ENCODE data around the gene TERT.

Gene TERT

GRCh38 chr5:1317921-1318565 lies 23.2 kb upstream of the TERT start:
- DNase-seq: no peak

GRCh38 chr5:1316588-1317340 lies 21.9 kb upstream of the TERT start:
- DNase-seq: no peak

DNA sequence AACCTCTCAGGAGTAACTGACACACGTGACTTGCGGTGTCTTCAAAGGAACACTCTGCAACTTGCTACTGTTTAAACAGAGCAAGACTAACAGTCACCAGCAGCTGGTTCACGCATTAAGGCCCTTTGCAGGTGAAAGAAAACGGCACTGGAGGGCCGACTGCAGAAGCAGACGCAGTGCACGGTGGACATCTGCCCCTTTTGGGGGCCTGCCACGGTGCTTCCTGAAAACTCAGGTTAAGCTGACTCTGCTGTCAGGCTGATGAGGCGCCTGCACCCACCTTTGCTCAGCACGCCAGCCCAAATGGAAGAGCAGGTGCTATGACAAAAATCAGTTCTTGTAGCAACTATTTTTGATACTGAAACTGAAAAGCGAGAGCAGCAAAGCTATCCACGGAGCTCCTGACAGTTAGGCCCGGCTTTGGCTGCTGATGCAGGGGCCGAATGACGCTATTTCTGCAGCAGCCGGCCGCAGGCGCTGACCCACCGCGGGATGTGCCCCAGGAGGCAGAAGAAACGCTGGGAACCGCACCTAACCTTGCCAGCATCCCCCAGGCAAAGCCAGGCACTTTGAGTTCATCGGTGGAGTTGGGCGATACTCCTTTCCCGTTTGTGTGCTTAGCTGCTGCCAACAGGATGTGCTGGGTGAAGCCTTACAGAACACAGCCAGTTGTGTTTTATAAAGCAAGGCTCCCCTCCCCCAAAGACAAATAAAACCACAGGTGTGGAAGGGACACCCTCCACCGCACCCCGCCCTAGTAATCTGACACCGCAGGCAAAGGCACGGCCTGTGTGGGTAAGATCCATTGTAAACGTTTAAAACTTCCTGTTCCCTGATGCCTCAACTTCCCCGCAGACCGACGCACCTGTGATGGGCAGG lies 21.1 kb upstream of the TERT start:
- DNase-seq: peak; percentile 60

DNA sequence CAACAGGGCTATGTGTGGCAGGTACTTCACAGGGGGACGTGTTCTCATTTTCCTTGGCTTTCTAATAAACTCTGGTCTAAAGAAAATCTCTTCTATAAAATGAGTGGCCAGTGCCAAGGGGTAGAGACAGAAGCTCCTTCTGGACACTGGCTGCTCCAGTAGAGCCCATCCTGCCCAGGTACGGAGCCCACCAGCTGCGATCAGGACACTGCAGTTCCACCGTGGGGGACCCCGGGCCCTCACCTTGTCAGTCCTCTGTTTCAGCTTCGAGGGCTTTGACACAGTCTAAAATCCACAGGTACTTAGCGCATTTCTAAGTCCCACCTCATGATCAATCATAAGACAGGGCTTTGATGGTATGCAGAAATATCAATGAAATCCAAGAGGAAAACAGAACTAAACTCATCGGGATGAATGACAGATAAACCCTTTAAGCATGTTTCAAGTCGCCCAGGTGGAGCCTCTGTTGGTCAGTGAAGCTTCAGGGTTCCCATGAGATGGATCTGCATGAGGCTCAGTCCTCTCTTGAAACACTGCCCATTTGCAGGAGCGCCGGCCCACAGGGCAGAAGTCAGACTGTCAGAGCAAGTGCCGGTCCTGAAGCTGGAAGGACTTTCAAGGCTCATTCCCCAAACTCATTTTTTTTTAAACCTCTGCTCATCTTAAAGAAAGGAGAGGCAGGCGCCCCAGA lies 20.3 kb upstream of the TERT start:
- DNase-seq: no peak

DNA sequence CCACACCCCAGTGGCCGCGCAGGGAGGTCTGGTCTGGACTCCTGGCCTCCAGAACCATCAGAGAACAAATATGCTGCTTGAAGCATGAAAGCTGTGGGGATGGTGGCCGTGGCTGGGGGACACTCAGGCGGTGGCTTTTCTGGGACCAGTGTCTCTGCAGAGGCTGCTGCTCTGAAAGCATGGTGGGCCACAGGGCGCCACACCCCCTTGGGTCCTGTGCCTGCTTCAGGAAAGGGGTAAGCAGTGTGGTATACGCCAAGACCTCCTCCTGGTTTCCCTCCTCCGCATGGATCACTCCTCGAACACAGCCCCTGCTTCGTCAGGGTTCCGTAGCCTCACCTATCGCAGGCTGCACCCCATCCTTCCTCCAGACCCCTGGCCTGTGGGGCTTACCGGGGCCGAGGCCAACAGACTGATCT lies 19.7 kb upstream of the TERT start:
- DNase-seq: no peak

GRCh38 chr5:1312993-1313833 lies 18.3 kb upstream of the TERT start:
- DNase-seq: peak; percentile 45

GRCh38 chr5:1312206-1312605 lies 17.3 kb upstream of the TERT start:
- peak; percentile 39 for DNase-seq

GRCh38 chr5:1311439-1312055 lies 16.7 kb upstream of the TERT start:
- no peak for DNase-seq

DNA sequence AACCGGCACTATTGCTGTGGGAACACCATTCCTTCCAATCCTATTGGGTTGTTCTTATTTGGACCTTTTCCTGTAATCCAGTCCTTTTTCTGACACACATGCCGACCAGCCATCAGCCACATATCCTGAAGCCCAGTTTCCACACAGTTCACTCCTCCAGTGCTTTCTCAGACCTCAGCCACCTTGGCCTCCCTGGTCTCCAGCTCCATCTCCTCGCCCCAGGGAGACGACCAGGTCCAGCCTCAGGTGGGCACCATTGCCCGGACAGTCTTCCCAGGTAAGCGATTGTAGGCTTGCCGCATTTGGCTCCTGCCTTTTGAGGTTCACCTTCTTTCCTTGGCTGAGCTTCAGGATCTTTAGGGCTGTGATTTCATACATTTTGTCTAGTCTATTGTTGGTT lies 15.2 kb upstream of the TERT start:
- no peak for DNase-seq

DNA sequence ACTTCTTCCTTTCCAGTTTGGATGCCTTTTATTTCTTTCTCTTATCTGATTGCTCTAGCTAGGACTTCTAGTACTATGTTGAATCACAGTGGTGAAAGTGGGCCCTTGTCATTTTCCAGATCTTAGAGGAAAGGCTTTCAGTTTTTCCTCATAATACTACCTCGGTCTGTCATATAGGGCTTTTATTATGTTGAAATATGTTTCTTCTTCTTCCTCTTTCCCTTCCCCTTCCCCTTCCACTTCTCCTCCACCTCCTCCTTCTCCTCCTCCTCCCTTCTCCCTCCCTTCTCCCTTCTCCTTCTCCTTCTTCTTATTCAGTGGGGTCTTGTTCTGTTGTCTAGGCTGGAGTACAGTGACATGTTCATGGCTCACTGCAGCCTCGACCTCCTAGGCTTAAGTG lies 9.2 kb upstream of the TERT start:
- DNase-seq: no peak

DNA sequence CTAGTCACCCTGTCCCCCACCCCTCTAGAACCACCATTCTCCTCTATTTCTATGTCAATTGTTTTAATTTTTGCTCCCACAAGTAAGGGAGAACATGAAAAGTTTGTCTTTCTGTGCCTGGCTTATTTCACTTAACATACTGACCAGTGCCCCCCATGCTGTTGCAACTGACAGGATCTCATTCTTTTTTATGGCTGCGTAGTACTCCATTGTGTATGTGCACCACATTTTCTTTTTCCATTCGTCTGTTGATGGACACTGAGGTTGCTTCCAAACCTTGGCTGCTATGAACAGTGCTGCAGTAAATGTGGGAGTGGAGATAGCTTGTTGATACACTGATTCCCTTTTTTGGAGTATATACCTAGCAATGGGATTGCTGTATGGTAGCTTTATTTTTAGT lies 7.4 kb upstream of the TERT start:
- DNase-seq: no peak

DNA sequence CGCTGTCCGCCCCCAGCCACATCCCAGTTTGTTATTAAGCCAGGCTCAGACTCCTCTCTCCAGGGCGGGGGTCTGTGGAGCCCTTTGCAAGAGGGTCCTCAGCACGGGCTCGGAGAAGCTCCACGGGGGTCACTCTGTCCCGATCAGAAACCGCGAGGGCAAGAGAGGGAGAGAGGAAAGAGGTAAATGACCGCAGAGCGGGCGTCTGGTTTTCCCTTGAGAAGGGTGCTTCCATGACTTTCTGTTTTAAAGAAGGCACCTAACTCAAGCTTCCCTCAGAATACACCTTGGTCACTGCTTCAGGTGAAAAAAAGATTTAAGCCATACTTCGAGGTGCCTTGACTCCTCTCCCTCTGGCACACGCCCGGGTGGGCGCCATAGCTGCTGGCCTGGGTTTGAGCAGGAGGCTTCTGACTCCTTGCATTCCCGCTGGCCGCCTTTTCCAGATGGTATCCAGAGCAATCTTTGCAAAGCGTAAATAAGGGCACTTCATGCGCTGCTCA lies 5.8 kb upstream of the TERT start:
- DNase-seq: no peak

DNA sequence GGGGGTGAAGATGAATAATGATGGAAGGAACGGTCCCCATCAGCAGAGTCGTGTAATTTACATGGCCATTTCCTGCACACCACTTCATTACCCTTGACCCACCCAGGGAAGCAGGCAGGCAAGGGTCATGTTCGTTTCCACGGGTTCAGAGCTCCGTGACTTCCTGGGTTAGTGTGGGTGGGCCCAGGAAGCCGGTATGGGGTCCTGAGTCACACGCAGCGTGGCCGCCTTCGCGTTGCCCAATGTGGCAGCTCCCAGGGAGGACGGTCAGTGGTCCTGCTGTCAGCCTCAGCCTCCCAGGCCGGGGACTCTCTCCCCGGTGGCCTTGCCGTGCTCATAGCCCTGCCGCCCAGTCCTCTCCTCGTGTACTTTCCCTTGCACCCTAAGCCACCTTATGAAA lies 5.1 kb upstream of the TERT start:
- no peak for DNase-seq

- no peak for DNase-seq
Measured at GRCh38 chr5:1299511-1299850, 4.6 kb upstream of the TERT start.

DNA sequence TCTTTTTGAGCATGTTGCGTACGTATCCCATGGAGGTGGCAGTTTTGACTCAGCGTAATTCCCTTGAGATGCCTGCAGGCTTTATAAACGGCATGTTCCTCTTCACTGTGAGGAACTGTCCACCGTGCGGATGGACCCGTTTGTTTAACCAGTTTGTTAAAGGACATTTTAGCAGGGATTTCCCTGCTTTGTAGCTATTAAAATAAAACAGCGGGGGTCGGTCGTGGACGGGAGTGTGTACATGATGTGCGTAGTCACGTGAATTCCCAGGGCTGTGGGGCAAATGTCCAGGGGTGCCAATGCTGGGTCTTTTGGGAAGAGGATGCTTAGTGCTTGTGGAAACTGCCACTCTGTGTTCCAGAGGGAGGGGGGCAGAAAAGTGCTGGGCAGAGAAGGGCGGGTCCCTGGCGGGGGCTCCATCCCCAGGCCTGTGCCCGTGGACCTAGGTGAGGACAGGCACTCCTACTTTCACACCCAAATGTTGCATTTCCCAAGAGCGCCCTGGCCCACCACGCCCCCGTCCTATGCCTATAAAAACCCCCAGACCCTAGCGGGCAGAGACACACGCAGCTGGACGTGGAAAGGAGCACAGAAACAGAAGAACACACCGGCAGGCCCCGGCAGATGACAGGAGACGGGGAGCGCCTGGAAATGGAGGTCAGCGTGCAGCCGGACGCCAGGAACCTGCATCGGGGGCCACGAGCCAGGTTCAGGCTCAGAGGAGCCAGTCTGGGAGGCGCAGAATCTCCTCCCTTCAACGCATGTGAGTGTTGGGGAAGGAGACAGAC lies 4.0 kb upstream of the TERT start:
- DNase-seq: no peak

- DNase-seq: no peak
Measured at GRCh38 chr5:1298067-1298551, 3.2 kb upstream of the TERT start.

GRCh38 chr5:1297243-1297642 lies 2.4 kb upstream of the TERT start:
- DNase-seq: no peak

DNA sequence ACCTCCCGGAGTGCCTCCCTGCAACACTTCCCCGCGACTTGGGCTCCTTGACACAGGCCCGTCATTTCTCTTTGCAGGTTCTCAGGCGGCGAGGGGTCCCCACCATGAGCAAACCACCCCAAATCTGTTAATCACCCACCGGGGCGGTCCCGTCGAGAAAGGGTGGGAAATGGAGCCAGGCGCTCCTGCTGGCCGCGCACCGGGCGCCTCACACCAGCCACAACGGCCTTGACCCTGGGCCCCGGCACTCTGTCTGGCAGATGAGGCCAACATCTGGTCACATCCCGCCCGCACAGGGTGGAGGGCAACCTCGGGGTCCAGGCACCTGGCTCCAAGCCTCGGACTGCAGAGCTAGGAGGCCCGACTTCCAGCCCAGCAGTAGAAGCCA lies 776 bp upstream of the TERT start:
- DNase-seq: no peak

- no peak for DNase-seq
Measured at GRCh38 chr5:1294206-1294834, 548 bp downstream of the TERT start.

Measured in stimulated activated CD8-positive, alpha-beta memory T cell treated with anti-CD3 and anti-CD28 coated beads, Interleukin-4, amount 100 ng/mL, for 48 hours (primary cell).